ENCODE measurements around the gene GRIK2. TPM values are rescaled to one million over a fixed set of nuclear protein-coding genes. Genes with fewer than 3 reads are reported as not detected.
"Not testable (repeated sequence)": the region's sequence is repeated elsewhere in the genome, so short reads cannot be mapped to it uniquely, and the experiment has no call there.

GRIK2 gene
- total and polyA plus RNA-seq, 2 donors (not counting 3 experiments of a cell fraction or from before 2014, with no cell fraction given) = not detected

DNA sequence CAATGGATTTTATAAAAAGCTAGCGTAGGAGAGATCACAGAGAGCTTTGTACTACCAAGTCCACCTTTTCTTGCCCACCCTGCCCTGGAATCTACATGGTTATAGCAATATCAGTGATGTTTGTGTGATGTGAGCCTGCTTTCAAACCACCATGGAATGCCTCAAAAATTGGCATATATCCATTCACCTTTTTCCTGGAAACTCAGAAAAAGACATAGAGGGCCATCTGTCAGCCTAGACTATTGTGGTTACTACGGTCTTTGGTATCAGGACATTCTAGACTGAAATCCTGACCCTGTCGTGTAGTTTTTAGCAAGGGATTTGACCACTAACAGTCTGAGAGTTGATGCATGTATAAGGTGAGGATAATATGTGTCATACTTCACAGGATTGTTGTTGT lies 239.6 kb downstream of the GRIK2 start:
- Histone ChIP-seq H3K79me2 (ENCODE audit: control insufficient read depth, insufficient read depth, low read length) (no peaks in the 10 kb centered on the region), H3K4me3 (replicated peaks in 1 of 3; ENCODE audit: insufficient read depth in 1 of 3, low read depth in 1 of 3, low read length in 3 of 3) (no peak overlapping the region), H2AFZ (ENCODE audit: low read depth, low read length) (no peak overlapping the region), H3K27ac (ENCODE audit: insufficient read depth, low read depth, low read length) (no peak overlapping the region), H3K9ac (replicated peaks; ENCODE audit: extremely low read depth, insufficient read depth, low read length) (no peak overlapping the region), H3K4me1 (ENCODE audit: control insufficient read depth, extremely low read depth, insufficient read depth, low read length) (no peaks in the 10 kb centered on the region), H3K27me3 (ENCODE audit: control insufficient read depth in 2 of 2, insufficient read depth in 2 of 2, low read length in 2 of 2) (no peaks in the 10 kb centered on the region), H3K9me3 (replicated peaks; ENCODE audit: control insufficient read depth, insufficient read depth, low read length) (no peaks in the 10 kb centered on the region), H3K4me2 (ENCODE audit: insufficient read depth, low read length) (no peak overlapping the region), H4K20me1 (replicated peaks; ENCODE audit: control insufficient read depth, extremely low read depth, insufficient read depth, low read length) (no peaks in the 10 kb centered on the region), H3K36me3 (ENCODE audit: control insufficient read depth in 2 of 2, extremely low read depth in 1 of 2, insufficient read depth in 2 of 2, low read length in 2 of 2) (no peaks in the 10 kb centered on the region), H3K9me1 (replicated peaks; ENCODE audit: control insufficient read depth, extremely low read depth, insufficient read depth, low read length) (no peaks in the 10 kb centered on the region)
- TF ChIP-seq POLR2A (IDR thresholded peaks at IDR 0.05; ENCODE audit: low read depth, low read length) = no peak
- no peak for TF ChIP-seq JUN (IDR thresholded peaks at IDR 0.05; ENCODE audit: borderline replicate concordance, insufficient read depth, insufficient read length, low read depth)
- no peak for TF ChIP-seq POLR2AphosphoS5 (IDR thresholded peaks at IDR 0.05; ENCODE audit: insufficient read depth, low read depth, low read length)
- no peak for TF ChIP-seq MAX (IDR thresholded peaks at IDR 0.05; ENCODE audit: insufficient read depth, insufficient read length)
- no peak for TF ChIP-seq FOS (IDR thresholded peaks at IDR 0.05; ENCODE audit: borderline replicate concordance, insufficient read depth, low read length)
- no TSS peak for BruUV-seq (replicated peaks)
- intact Hi-C loops (cut with micrococcal nuclease) (no loop called here), dilution Hi-C loops (cut with MboI; ENCODE audit: extremely low pct_ligation_motif_present, low sequenced_read_pairs) (no loop called here)
- ChIA-PET CTCF (no interaction called here), POLR2A (no interaction called here)
- DNase-seq (ENCODE audit: low read depth, low spot score) (no peak), FAIRE-seq (no peak)

DNA sequence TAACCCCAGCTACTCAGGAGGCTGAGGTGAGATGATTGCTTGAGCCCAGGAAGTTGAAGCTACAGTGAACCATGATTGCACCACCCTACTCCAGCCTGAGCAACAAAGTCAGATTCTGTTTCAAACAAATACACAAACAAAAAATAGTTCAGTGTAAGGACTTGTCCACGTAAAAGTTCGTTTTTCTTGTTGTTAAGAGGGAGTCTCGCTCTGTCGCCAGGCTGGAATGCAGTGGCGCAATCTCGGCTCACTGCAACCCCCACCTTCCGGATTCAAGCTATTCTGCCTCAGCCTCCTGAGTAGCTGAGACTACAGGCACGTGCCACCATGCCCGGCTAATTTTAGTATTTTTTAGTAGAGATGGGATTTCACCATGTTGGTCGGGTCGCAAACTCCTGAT lies 245.4 kb downstream of the GRIK2 start:
- POLR2A ChIA-PET; BruUV-seq (replicated peaks); H2AFZ ChIP-seq (ENCODE audit: low read depth, low read length); H3K9ac ChIP-seq (replicated peaks; ENCODE audit: extremely low read depth, insufficient read depth, low read length); H3K27me3 ChIP-seq (ENCODE audit: control insufficient read depth in 2 of 2, insufficient read depth in 2 of 2, low read length in 2 of 2); CTCF ChIA-PET; intact Hi-C loops (cut with micrococcal nuclease); DNase-seq (ENCODE audit: low read depth, low spot score); H4K20me1 ChIP-seq (replicated peaks; ENCODE audit: control insufficient read depth, extremely low read depth, insufficient read depth, low read length); H3K4me2 ChIP-seq (ENCODE audit: insufficient read depth, low read length); H3K27ac ChIP-seq (ENCODE audit: insufficient read depth, low read depth, low read length); H3K79me2 ChIP-seq (ENCODE audit: control insufficient read depth, insufficient read depth, low read length); H3K4me1 ChIP-seq (ENCODE audit: control insufficient read depth, extremely low read depth, insufficient read depth, low read length); dilution Hi-C loops (cut with MboI; ENCODE audit: extremely low pct_ligation_motif_present, low sequenced_read_pairs); H3K9me3 ChIP-seq (replicated peaks; ENCODE audit: control insufficient read depth, insufficient read depth, low read length); H3K9me1 ChIP-seq (replicated peaks; ENCODE audit: control insufficient read depth, extremely low read depth, insufficient read depth, low read length); H3K36me3 ChIP-seq (ENCODE audit: control insufficient read depth in 2 of 2, extremely low read depth in 1 of 2, insufficient read depth in 2 of 2, low read length in 2 of 2); H3K4me3 ChIP-seq (replicated peaks in 1 of 3; ENCODE audit: insufficient read depth in 1 of 3, low read depth in 1 of 3, low read length in 3 of 3); FAIRE-seq: not testable (repeated sequence)

Measured in endothelial cell of umbilical vein (primary cell).